ENCODE measurements around the gene TIMM21.

The TIMM21 gene

DNA sequence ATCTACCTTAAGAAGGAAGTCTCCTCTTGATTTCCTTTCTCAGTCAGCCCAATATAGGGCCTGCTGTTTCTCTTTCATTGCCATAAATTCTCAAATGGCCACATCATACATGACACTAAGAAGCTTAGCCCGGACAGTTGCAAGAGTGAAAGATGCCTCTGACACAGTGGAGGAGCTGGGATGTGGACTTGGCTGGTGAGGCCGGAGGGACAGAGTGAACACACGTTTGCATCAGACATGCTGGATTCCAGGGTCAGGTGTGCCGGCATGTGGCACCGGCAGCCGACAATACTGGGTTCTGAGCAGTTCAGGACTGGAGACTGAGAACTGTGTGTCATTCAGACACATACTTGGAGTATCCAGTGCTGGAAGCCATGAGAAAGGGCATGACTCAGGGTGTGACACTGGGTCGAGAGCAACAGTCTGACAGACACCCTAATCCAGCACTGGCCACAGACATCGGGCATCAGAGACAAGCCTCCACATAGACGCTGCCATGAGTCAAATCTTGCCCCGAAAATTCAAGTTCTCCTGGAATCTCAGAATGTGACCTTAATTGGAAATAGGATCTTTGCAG is 31.4 kb downstream of the TIMM21 start:
- TF ChIP-seq, protein P1, sequence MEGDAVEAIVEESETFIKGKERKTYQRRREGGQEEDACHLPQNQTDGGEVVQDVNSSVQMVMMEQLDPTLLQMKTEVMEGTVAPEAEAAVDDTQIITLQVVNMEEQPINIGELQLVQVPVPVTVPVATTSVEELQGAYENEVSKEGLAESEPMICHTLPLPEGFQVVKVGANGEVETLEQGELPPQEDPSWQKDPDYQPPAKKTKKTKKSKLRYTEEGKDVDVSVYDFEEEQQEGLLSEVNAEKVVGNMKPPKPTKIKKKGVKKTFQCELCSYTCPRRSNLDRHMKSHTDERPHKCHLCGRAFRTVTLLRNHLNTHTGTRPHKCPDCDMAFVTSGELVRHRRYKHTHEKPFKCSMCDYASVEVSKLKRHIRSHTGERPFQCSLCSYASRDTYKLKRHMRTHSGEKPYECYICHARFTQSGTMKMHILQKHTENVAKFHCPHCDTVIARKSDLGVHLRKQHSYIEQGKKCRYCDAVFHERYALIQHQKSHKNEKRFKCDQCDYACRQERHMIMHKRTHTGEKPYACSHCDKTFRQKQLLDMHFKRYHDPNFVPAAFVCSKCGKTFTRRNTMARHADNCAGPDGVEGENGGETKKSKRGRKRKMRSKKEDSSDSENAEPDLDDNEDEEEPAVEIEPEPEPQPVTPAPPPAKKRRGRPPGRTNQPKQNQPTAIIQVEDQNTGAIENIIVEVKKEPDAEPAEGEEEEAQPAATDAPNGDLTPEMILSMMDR (IDR thresholded peaks at IDR 0.05; ENCODE audit: borderline replicate concordance, control extremely low read depth, extremely low read depth, insufficient read depth, missing control alignments), result no peak
- in situ Hi-C loops (cut with MboI; ENCODE audit: low sequenced_read_pairs, unreplicated experiment), result no loop called here
- DNase-seq (ENCODE audit: low spot score), result no peak

DNA sequence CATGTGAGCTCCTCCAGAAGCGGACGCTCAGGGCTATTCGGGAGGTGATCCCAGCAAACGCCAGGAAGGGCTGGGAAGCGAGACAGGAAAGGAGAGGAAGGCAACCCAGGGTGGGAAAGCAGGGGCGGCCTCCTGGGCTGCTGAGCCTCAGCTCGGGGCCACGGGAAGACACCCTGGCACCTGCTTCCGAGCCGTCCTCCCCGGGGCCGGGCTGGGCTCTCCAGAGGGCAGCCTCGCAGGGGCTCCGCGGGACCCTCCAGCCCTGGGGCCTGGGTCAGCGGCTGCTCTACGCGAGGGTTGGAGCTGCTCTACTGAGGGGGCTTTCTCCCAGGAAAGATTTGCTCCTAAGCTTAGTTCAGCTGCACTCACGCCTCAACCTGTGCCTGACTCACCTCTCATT is 34.0 kb downstream of the TIMM21 start:
- in situ Hi-C loops (cut with MboI; ENCODE audit: low sequenced_read_pairs, unreplicated experiment), result no loop called here
- no peak for DNase-seq (ENCODE audit: low spot score)
- TF ChIP-seq, protein P1 (IDR thresholded peaks at IDR 0.05; ENCODE audit: borderline replicate concordance, control extremely low read depth, extremely low read depth, insufficient read depth, missing control alignments), result no peak

DNA sequence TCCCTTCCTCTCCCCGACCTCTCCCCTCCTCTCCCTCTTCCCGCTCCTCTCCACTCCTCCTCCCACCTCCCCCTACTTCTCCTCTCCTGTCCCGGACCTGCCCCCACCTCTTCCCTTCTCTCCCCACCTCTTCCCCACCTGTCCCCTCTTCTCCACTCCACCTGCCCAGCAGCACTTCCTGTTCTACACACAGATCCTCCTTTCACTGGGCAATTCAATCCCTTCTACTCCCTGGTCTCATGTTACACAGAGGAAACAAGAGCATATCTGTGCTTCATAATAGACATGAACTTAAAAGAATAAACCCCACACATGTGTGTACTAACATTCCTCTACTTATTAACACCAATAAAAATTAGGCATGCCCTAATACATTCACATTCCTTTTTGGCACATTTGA is 34.8 kb downstream of the TIMM21 start:
- TF ChIP-seq, protein P1 (IDR thresholded peaks at IDR 0.05; ENCODE audit: borderline replicate concordance, control extremely low read depth, extremely low read depth, insufficient read depth, missing control alignments), result no peak
- no peak for DNase-seq (ENCODE audit: low spot score)
- in situ Hi-C loops (cut with MboI; ENCODE audit: low sequenced_read_pairs, unreplicated experiment), result no loop called here

DNA sequence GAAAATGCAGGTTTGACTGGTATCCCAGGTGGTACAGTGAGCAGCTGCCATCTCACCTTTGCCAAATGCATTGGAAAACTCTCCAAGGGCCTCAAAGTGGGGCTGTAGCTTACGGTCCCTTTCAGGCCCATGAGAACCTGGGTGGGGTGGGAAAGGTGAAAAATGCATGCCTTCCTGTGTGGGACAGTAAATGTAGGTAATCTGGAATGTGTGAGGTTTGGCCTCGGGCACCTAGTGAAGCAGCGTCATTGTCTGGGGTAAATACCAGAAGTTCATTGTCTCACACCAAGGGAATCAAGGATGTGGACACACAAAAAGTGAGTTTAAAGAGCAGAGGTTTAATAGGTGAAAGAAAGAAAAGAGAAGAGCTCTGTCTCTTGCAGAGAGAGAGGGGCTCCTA is 36.6 kb downstream of the TIMM21 start:
- no peak for DNase-seq (ENCODE audit: low spot score)
- TF ChIP-seq, protein P1 (IDR thresholded peaks at IDR 0.05; ENCODE audit: borderline replicate concordance, control extremely low read depth, extremely low read depth, insufficient read depth, missing control alignments), result no peak
- in situ Hi-C loops (cut with MboI; ENCODE audit: low sequenced_read_pairs, unreplicated experiment), result no loop called here

DNA sequence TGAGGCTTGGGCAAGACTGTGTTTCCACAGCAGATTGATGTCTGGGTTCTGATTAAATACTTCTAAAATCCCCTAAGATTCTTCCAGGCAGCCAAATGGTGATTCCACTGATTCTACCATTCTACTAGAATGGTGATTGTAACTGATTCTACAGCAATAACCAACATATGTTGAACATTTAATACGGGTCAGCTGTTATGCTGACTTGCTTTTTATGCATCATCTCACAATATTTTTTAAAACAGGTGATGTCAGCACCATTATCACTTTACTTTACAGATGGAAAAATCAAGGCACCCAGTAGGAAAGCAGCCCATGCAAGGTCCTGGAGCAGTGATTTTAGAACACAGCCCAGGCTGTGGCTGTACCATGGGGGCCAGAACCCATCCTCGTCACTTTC is 37.5 kb downstream of the TIMM21 start:
- TF ChIP-seq, protein P1 (IDR thresholded peaks at IDR 0.05; ENCODE audit: borderline replicate concordance, control extremely low read depth, extremely low read depth, insufficient read depth, missing control alignments), result no peak
- in situ Hi-C loops (cut with MboI; ENCODE audit: low sequenced_read_pairs, unreplicated experiment), result no loop called here
- DNase-seq (ENCODE audit: low spot score), result no peak

DNA sequence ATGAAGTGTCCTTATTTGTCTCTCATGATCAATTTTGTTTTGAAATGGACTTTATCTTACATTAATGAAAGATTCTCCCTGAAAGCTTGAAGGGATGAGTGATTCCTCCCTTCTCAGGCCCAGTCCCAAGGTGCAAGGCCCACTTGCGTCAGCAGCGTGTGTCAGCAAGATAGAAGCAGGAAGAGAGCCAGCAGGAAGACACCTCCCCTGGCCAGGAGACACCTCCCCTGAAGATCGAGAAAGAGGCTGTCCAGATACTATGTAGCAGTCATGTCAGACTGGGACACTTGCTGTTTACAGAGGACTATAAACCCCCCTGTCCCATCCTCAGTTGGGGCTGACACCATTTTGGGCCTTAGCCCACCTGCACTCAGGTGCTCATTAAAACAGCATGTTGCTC is 38.3 kb downstream of the TIMM21 start:
- no peak for DNase-seq (ENCODE audit: low spot score)
- in situ Hi-C loops (cut with MboI; ENCODE audit: low sequenced_read_pairs, unreplicated experiment), result no loop called here
- TF ChIP-seq, protein P1 (IDR thresholded peaks at IDR 0.05; ENCODE audit: borderline replicate concordance, control extremely low read depth, extremely low read depth, insufficient read depth, missing control alignments), result no peak
